GM13976 (cell line): ENCODE results near the gene TRAPPC12.

ENCODE experiments used
- DNase-seq: peaks from one replicate; pipeline ENCODE4 v3.0.0; 2012; ENCODE audit warnings: low spot score
- in situ Hi-C: fragments of 300-500 bp; cut with MboI; formaldehyde crosslinking; loops from one replicate; pipeline ENCODE4 v1.12.0; 2022; ENCODE audit warnings: low sequenced_read_pairs, mixed read lengths, inconsistent platforms; ENCODE audit not compliant: unreplicated experiment
- TF ChIP-seq, protein P1 (sequence below): IDR thresholded peaks from 2 replicates; pipeline ENCODE4 v1.5.1; 2012; ENCODE audit warnings: borderline replicate concordance, mild to moderate bottlenecking; ENCODE audit not compliant: insufficient read depth; ENCODE audit errors: extremely low read depth, missing control alignments, control extremely low read depth

TRAPPC12 gene

DNA sequence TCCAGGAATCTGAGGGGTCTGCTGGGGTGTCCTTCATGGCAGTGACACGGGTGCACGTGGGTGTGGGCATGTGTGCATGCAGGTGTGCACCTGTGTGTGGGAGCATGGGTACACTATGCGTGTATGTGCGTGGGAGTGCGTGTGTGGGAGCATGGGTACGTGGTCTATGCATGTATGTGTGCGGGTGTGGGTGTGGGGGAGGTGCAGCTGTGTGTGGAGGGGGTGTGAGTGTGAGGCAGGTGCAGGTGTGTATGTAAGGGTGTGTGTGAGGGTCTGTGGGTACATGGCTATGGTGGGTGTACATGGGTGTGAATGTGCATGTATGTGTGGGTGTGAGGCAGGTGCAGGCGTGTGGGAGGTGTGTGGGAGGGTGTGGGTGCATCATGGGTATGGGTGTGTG, 38.2 kb upstream of the TRAPPC12 start:
- no peak for DNase-seq

DNA sequence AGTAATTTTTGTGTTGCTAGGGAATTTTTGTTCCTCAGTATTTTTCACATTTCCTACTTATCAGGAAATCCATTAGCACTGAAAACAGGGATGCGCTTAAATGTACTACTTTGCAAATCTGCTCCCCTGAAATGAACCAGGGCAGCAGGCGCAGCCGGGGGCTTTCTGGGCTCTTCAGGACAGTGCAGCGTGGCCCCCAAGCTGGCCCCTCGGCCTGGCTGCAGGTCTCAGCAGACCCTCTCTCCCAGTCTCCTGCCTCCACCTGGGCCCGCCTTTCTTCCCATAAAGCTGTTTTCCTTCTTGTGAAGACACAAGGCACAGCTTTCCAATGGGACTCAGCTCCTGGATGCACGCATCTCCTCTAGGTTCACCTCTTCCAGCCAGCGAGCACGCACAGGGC, 37.2 kb upstream of the TRAPPC12 start:
- TF ChIP-seq, protein P1, sequence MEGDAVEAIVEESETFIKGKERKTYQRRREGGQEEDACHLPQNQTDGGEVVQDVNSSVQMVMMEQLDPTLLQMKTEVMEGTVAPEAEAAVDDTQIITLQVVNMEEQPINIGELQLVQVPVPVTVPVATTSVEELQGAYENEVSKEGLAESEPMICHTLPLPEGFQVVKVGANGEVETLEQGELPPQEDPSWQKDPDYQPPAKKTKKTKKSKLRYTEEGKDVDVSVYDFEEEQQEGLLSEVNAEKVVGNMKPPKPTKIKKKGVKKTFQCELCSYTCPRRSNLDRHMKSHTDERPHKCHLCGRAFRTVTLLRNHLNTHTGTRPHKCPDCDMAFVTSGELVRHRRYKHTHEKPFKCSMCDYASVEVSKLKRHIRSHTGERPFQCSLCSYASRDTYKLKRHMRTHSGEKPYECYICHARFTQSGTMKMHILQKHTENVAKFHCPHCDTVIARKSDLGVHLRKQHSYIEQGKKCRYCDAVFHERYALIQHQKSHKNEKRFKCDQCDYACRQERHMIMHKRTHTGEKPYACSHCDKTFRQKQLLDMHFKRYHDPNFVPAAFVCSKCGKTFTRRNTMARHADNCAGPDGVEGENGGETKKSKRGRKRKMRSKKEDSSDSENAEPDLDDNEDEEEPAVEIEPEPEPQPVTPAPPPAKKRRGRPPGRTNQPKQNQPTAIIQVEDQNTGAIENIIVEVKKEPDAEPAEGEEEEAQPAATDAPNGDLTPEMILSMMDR: no peak
- in situ Hi-C loops: no loop called here

More for the DNA sequence above, 38.2 kb upstream of the TRAPPC12 start:
- in situ Hi-C loops: no loop called here
- TF ChIP-seq, protein P1: no peak

DNA sequence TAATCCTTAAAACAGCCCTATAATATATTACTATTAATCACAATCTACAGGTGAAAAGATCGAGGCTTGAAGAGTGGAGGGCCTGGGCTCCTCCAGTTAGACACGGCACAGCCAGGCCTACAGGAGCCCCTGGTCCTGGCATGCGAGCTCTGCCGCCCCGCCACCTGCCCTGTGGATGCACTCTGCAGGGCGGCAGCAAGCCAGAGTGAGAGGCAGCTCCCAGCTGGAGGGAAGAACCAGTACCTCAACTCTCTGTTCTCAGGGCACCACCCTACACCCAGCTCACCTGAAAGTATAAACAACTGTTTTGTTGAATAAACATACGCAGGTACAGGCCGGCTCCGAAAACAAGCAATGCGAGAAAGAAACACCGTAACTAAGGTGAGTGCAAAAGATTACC, 36.5 kb upstream of the TRAPPC12 start:
- DNase-seq: no peak
- TF ChIP-seq, protein P1: no peak
- in situ Hi-C loops: no loop called here

More for the DNA sequence above, 37.2 kb upstream of the TRAPPC12 start:
- no peak for DNase-seq

DNA sequence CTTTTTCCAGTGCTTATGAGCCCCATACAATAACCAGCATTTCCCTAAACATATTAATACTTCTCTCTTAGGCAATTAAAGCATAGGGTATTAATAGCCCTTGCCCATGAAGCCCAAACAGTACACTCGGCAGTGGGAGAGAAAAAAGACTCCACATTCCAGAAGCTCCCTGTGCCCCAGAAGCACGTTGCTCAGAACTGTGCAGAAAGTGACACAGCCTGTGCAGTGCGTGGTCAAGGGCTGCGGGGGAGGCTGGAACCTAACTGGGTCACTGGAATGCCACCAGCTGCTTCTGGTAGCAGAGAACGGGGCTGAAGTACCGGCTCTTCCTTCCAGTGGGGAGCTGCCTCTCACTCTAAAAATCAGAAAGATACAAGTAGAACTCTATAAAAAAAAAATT, 34.6 kb upstream of the TRAPPC12 start:
- in situ Hi-C loops: no loop called here
- DNase-seq: no peak
- TF ChIP-seq, protein P1: no peak

DNA sequence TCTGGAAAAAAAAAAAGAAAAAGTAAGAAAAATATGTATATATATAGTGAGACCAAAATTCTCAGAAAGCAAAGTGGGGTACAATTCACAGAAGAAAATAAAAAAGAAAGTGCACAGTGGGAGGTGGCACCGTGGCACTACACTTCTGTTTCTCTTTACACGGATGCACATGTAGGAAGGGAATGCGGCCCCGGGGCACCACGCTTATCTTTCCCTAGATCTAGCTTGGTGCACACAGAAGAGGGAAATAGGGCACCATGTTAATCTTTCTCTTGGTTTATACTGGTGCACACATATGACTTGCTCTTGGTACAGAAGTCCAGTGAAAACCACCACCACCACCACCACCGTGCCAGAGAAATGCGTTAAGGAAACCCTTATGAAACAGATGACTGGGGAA, 33.9 kb upstream of the TRAPPC12 start:
- DNase-seq: no peak
- TF ChIP-seq, protein P1: no peak
- in situ Hi-C loops: no loop called here

DNA sequence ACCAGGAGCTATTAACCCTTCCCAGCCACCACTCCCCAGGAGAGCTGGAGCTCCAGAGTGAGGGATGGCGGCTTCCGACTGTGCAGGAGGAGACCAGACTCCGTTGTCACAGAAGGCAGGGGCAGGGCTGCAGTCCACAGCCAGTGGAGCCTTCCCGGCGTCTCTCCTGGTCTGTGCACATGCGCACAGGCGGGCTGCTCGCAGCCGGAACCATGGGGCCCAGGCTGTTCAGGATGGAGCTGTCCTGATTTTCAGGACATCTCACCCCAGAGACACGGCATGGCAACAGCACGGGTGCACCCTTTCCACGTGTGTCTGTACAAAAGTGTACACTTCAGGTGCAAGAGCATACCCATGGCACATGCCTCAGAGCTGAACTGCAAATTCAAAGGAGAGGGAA, 30.7 kb upstream of the TRAPPC12 start:
- no peak for DNase-seq
- TF ChIP-seq, protein P1: no peak
- in situ Hi-C loops: no loop called here

DNA sequence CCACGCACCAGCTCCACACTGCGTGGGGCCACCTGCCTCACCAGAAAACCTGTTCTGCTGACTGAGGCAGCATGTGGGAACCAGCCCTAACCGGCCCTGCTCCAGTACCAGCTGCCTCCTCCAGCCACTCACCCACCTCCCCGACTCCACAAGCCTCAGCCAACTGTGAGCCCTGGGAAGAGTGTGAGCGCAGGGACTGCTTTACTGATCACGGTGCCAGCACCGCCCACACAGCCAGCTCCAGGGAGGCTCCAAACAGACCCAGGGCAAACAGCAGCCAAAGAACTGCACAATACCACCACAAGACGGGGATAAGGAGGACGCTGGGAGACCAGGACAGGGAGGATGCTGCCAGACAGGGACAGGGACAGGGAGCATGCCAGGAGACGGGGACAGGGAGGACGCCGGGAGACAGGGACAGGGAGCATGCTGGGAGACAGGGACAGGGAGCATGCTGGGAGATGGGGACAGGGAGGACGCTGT, 30.2 kb upstream of the TRAPPC12 start:
- no peak for DNase-seq
- TF ChIP-seq, protein P1: no peak
- in situ Hi-C loops: no loop called here
